Keratinocyte (primary cell): ENCODE results near the gene GPHA2. TPM values are rescaled to one million over a fixed set of nuclear protein-coding genes. Genes with fewer than 3 reads are reported as not detected.

Experiments
- DNase-seq: peaks from one replicate; pipeline ENCODE4 v3.0.0-alpha.2; 2011; ENCODE audit warnings: low read depth, missing footprints, low spot score
- FAIRE-seq: peaks from 2 replicates; lab custom pipeline; 2011; peaks lifted over from hg19 to GRCh38; lab: Jason Lieb, UNC
- H2AFZ ChIP-seq: 2 replicates; pipeline ENCODE4 v1.6.0; 2012; ENCODE audit warnings: low read length, control low read depth, inconsistent platforms; ENCODE audit not compliant: control insufficient read depth
- H3K27ac ChIP-seq: 2 replicates; pipeline ENCODE4 v1.5.1; 2011; ENCODE audit warnings: low read length; ENCODE audit not compliant: control insufficient read depth, insufficient read depth
- H3K27me3 ChIP-seq: 3 replicates; pipeline ENCODE4 v1.6.0; 2011; ENCODE audit warnings: low read length; ENCODE audit not compliant: control insufficient read depth, insufficient read depth; ENCODE audit errors: extremely low read depth
- H3K36me3 ChIP-seq, 2 experiments: 2 replicates in 1 of 2; 3 replicates in 1 of 2; pipeline ENCODE4 v1.5.1; 2011; ENCODE audit warnings: low read length in 2 of 2, mild to moderate bottlenecking in 1 of 2; ENCODE audit not compliant: control insufficient read depth in 2 of 2, insufficient read depth in 2 of 2; ENCODE audit errors: extremely low read depth in 1 of 2
- H3K4me1 ChIP-seq: 3 replicates; pipeline ENCODE4 v1.5.1; 2011; ENCODE audit warnings: low read length; ENCODE audit not compliant: control insufficient read depth, insufficient read depth; ENCODE audit errors: extremely low read depth
- H3K4me2 ChIP-seq: 3 replicates; pipeline ENCODE4 v1.6.0; 2011; ENCODE audit warnings: low read depth, low read length; ENCODE audit not compliant: control insufficient read depth, insufficient read depth; ENCODE audit errors: extremely low read depth
- H3K4me3 ChIP-seq, 3 experiments: fragments of 200-600 bp in 1 of 3; sonication (generic) in 1 of 3; 2 replicates in 2 of 3; 3 replicates in 1 of 3; pipeline ENCODE4 v1.5.1; 2011 to 2016; ENCODE audit warnings: low read length in 3 of 3, mild to moderate bottlenecking in 3 of 3, control low read depth in 2 of 3, inconsistent platforms in 1 of 3, low read depth in 1 of 3, mixed read lengths in 1 of 3, mixed run types in 1 of 3, moderate library complexity in 1 of 3; ENCODE audit not compliant: control insufficient read depth in 2 of 3, insufficient read depth in 2 of 3; ENCODE audit errors: extremely low read depth in 1 of 3
- H3K79me2 ChIP-seq: 2 replicates; pipeline ENCODE4 v1.6.0; 2012; ENCODE audit warnings: low read length; ENCODE audit not compliant: control insufficient read depth, insufficient read depth
- H3K9ac ChIP-seq: 3 replicates; pipeline ENCODE4 v1.6.0; 2011; ENCODE audit warnings: low read length; ENCODE audit not compliant: control insufficient read depth, insufficient read depth; ENCODE audit errors: extremely low read depth
- H3K9me1 ChIP-seq: 3 replicates; pipeline ENCODE4 v1.6.0; 2011; ENCODE audit warnings: low read length; ENCODE audit not compliant: control insufficient read depth, insufficient read depth; ENCODE audit errors: extremely low read depth
- H3K9me3 ChIP-seq: 2 replicates; pipeline ENCODE4 v1.5.1; 2012; ENCODE audit warnings: low read depth, low read length; ENCODE audit not compliant: control insufficient read depth
- H4K20me1 ChIP-seq: 3 replicates; pipeline ENCODE4 v1.6.0; 2011; ENCODE audit warnings: low read length; ENCODE audit not compliant: control insufficient read depth, insufficient read depth; ENCODE audit errors: extremely low read depth
- CTCF ChIP-seq, 3 experiments: IDR thresholded peaks in 1 of 3; conservative IDR thresholded peaks in 1 of 3; optimal IDR thresholded peaks in 1 of 3; 2 replicates in 2 of 3; 3 replicates in 1 of 3; pipeline versions ENCODE3 to v1.5.1; 2011; ENCODE audit warnings: low read length in 3 of 3, mild to moderate bottlenecking in 3 of 3, moderate library complexity in 2 of 3, control low read depth in 1 of 3, inconsistent platforms in 1 of 3; ENCODE audit not compliant: insufficient read depth in 2 of 3; ENCODE audit errors: extremely low read depth in 1 of 3
- EZH2 ChIP-seq: IDR thresholded peaks from one replicate; pipeline ENCODE4 v1.6.1; 2012; ENCODE audit warnings: inconsistent platforms, mild to moderate bottlenecking, low read length, moderate library complexity
- dilution Hi-C: fragments of 300-500 bp; cut with MboI; formaldehyde crosslinking; loops from one replicate; pipeline ENCODE4 v1.7.0; 2020; ENCODE audit warnings: low sequenced_read_pairs; ENCODE audit not compliant: extremely low pct_ligation_motif_present
- polyA plus RNA-seq, 5 experiments: library from polyadenylated mRNA; depleted of rRNA in 3 of 5; stranded (reverse) in 3 of 5; stranded (forward) in 1 of 5; unstranded in 1 of 5; fragments of >200 nt; gene quantifications; 1 replicate in 1 of 5; 2 replicates in 3 of 5; 3 replicates in 1 of 5; pipeline versions ENCODE4 v1.2.1 to v1.2.3, GENCODE V29; 2011 to 2012; ENCODE audit warnings: missing spikeins in 2 of 5, low read depth in 1 of 5, low replicate concordance in 1 of 5

GPHA2 gene
- polyA plus RNA-seq, 1 donor (not counting 4 experiments of a cell fraction or from before 2014, with no cell fraction given), result 0.08 TPM

- H2AFZ ChIP-seq, result no peak overlapping the region
- no peak for DNase-seq
- dilution Hi-C loops, result no loop called here
- H3K27ac ChIP-seq, result no peak overlapping the region
- H3K4me2 ChIP-seq, result no peak overlapping the region
- H3K4me1 ChIP-seq, result peaks cover 13% of the 10 kb centered on the region
- TF ChIP-seq EZH2 (no peak), CTCF (optimal IDR thresholded peaks at IDR 0.05 in 1 of 3, IDR thresholded peaks at IDR 0.05 in 1 of 3, conservative IDR thresholded peaks at IDR 0.05 in 1 of 3; ENCODE audit: extremely low read depth in 1 of 3, insufficient read depth in 2 of 3, low read length in 3 of 3) (no peak)
- no peak overlapping the region for H3K9ac ChIP-seq
- no peak overlapping the region for H3K4me3 ChIP-seq
- H3K36me3 ChIP-seq, result peaks cover 0 to 3% of the 10 kb centered on the region in 2 experiments
- no peaks in the 10 kb centered on the region for H4K20me1 ChIP-seq
- H3K27me3 ChIP-seq, result no peaks in the 10 kb centered on the region
- no peak for FAIRE-seq
- no peaks in the 10 kb centered on the region for H3K79me2 ChIP-seq
- H3K9me1 ChIP-seq, result peaks cover under 1% of the 10 kb centered on the region
- H3K9me3 ChIP-seq, result no peaks in the 10 kb centered on the region
Observed at GRCh38 chr11:64890522-64890939, 45.2 kb downstream of the GPHA2 start.

DNA sequence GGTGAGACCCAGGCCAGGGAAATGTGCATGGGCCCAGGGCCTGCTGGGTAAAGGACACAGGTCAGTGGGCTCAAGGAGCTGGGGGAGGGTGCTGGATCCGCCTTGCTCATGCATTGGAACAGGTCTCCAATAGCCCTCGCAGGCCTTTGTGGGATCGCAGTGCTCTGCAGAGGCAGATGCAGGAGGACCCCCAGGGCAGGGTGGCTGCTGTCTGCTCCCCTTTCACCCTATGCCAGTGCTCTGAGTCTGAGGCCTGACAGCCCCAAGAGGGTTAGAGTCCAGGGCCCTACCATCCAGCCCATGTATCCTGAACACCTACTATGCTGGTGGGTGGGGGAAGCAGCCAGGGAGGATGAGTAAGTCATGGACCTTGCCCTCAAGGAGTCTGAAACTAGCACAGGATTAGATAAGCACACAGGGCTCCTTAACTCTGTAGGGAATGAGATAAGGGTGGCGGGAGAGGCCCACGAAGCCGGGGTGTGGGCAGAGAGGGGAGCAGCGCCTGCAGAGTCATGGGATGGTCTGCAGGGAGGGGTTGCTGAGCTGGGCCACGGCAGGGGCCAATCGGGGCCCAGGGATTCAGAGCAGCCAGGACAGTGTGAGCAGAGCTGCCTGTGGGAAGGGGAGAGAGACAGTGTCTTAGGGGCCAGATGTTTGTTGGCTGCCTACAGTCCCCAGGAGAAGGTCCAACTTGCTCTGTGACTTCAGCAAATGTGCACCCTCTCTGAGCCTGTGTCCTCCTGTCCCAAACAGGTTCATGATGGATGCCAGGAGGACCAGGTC, 46.8 kb downstream of the GPHA2 start:
- H3K79me2 ChIP-seq, result no peaks in the 10 kb centered on the region
- H4K20me1 ChIP-seq, result no peaks in the 10 kb centered on the region
- no peaks in the 10 kb centered on the region for H3K36me3 ChIP-seq
- no peak overlapping the region for H3K4me2 ChIP-seq
- H3K4me1 ChIP-seq, result peaks cover 17% of the 10 kb centered on the region
- no peaks in the 10 kb centered on the region for H3K9me3 ChIP-seq
- DNase-seq (no peak), FAIRE-seq (no peak)
- TF ChIP-seq EZH2 (no peak), CTCF (optimal IDR thresholded peaks at IDR 0.05 in 1 of 3, IDR thresholded peaks at IDR 0.05 in 1 of 3, conservative IDR thresholded peaks at IDR 0.05 in 1 of 3; ENCODE audit: extremely low read depth in 1 of 3, insufficient read depth in 2 of 3, low read length in 3 of 3) (no peak)
- dilution Hi-C loops, result no loop called here
- H3K4me3 ChIP-seq, result no peak overlapping the region
- no peaks in the 10 kb centered on the region for H3K27me3 ChIP-seq
- H3K9ac ChIP-seq, result no peak overlapping the region
- H2AFZ ChIP-seq, result no peak overlapping the region
- peaks cover 2% of the 10 kb centered on the region for H3K9me1 ChIP-seq
- no peak overlapping the region for H3K27ac ChIP-seq
